Calu3 (cell line): ENCODE data around the gene ETHE1. TPM values are rescaled to one million over a fixed set of nuclear protein-coding genes. Genes with fewer than 3 reads are reported as not detected.

Source experiments
- BruUV-seq: library from RNA; stranded (reverse); fragments of 400-500 nt; replicated peaks from 2 replicates; lab custom pipeline; 2021; lab: Mats Ljungman, UMichigan
- CTCF ChIA-PET: fragments of 300-600 bp; sonication (Branson Sonifier 250); formaldehyde crosslinking; loops from one replicate; lab custom pipeline; 2022; ENCODE audit warnings: antibody characterized with exemption; lab: Charles Lee
- DNase-seq: peaks from one replicate; pipeline ENCODE4 v3.0.0; 2022
- H3K27ac Mint-ChIP-seq: one replicate; pipeline ENCODE4 v1.8.0; 2022; ENCODE audit warnings: mixed read lengths; ENCODE audit not compliant: unreplicated experiment
- H3K27me3 Mint-ChIP-seq: one replicate; pipeline ENCODE4 v1.8.0; 2022; ENCODE audit warnings: mixed read lengths; ENCODE audit not compliant: unreplicated experiment
- H3K36me3 Mint-ChIP-seq: one replicate; pipeline ENCODE4 v1.8.0; 2022; ENCODE audit warnings: mild to moderate bottlenecking, moderate library complexity, mixed read lengths; ENCODE audit not compliant: insufficient read depth, unreplicated experiment
- H3K4me1 Mint-ChIP-seq: one replicate; pipeline ENCODE4 v1.8.0; 2022; ENCODE audit warnings: mild to moderate bottlenecking, low read depth, mixed read lengths; ENCODE audit not compliant: unreplicated experiment
- H3K4me3 Mint-ChIP-seq: one replicate; pipeline ENCODE4 v1.8.0; 2022; ENCODE audit warnings: mild to moderate bottlenecking, low read depth, moderate library complexity, mixed read lengths; ENCODE audit not compliant: unreplicated experiment
- H3K9me3 Mint-ChIP-seq: one replicate; pipeline ENCODE4 v1.8.0; 2022; ENCODE audit warnings: low read depth, mixed read lengths; ENCODE audit not compliant: unreplicated experiment
- intact Hi-C: fragments of 100-400 bp; cut with micrococcal nuclease; formaldehyde crosslinking; loops from one replicate; pipeline ENCODE4 v1.10.0; 2022; ENCODE audit not compliant: unreplicated experiment
- total RNA-seq: library from RNA; stranded (reverse); gene quantifications from 2 replicates; pipeline ENCODE4 v1.2.3, GENCODE V29; 2022
- TF ChIP-seq, protein P1 (sequence below): fragments of 200-600 bp; IDR thresholded peaks from one replicate; pipeline ENCODE4 v1.8.0; 2022; ENCODE audit warnings: antibody characterized with exemption; ENCODE audit not compliant: unreplicated experiment

Gene ETHE1
- total RNA-seq, 1 experiment from 2014 or later, result 44.8 TPM

DNA sequence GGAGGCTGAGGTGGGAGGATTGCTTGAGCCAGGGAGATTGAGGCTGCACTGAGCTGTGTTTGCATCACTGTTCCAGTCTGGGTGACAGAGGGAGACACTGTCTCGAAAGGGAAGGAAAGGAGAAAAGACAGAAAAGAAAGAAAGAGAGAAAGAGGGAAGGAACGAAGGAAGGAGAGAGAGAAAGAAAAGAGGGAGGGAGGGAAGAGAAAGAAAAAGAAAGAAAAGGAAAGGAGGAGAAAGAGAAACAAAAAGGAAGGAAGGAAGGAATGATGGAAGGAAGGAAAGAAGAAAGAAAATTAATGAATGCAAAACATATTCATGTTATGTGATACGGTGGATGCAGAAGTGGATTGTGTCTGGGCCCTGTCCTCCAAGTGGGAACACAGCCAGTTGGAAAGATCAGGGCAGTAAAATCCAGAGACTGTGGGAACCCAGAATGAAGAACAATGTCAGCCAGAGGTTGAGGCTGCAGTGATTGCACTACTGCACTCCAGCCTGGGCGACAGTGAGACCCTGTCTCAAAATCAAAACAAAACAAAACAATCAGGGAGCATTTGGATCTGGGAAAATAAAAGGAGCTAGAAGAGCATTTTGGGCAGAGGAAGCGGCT, 28.7 kb downstream of the ETHE1 start:
- BruUV-seq, result no TSS peak
- no peak for DNase-seq
- Mint-ChIP-seq H3K9me3 (no peaks in the 10 kb centered on the region), H3K27me3 (no peaks in the 10 kb centered on the region), H3K36me3 (peaks cover 6% of the 10 kb centered on the region), H3K4me3 (no peak overlapping the region), H3K27ac (peak overlapping the region; percentile 6), H3K4me1 (peaks cover 18% of the 10 kb centered on the region)
- CTCF ChIA-PET, result interaction anchor here (0.9 kb wide), 1 partner anchor 12 kb away, joined by 5 read pairs; no protein-coding TSS in a partner anchor
- intact Hi-C loops, result no loop called here
- TF ChIP-seq, protein P1, sequence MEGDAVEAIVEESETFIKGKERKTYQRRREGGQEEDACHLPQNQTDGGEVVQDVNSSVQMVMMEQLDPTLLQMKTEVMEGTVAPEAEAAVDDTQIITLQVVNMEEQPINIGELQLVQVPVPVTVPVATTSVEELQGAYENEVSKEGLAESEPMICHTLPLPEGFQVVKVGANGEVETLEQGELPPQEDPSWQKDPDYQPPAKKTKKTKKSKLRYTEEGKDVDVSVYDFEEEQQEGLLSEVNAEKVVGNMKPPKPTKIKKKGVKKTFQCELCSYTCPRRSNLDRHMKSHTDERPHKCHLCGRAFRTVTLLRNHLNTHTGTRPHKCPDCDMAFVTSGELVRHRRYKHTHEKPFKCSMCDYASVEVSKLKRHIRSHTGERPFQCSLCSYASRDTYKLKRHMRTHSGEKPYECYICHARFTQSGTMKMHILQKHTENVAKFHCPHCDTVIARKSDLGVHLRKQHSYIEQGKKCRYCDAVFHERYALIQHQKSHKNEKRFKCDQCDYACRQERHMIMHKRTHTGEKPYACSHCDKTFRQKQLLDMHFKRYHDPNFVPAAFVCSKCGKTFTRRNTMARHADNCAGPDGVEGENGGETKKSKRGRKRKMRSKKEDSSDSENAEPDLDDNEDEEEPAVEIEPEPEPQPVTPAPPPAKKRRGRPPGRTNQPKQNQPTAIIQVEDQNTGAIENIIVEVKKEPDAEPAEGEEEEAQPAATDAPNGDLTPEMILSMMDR, result no peak

DNA sequence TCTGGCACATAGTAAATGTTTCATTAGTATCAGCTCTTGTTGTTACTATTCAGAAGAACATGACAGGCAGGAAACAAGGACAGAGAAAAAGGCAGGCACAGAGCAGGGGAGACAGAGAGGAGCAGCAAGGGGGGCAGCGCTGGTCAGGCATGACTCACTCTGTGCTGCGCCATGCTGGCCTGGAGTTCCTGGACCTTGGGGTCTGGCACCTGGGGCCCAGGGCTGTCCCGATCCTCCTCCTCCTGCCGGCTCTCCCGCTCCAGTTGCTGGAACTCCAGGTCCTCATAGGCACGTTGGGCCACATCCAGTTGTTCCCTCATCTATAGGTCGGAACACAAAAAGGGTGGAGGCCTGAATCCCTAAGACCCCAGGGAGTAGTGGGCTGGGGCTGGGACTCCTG, 30.0 kb downstream of the ETHE1 start:
- H3K27ac Mint-ChIP-seq, result no peak overlapping the region
- intact Hi-C loops, result no loop called here
- H3K27me3 Mint-ChIP-seq, result no peaks in the 10 kb centered on the region
- H3K4me3 Mint-ChIP-seq, result no peak overlapping the region
- H3K36me3 Mint-ChIP-seq, result no peaks in the 10 kb centered on the region
- no peaks in the 10 kb centered on the region for H3K9me3 Mint-ChIP-seq
- CTCF ChIA-PET, result no interaction called here
- no peak for DNase-seq
- TF ChIP-seq, protein P1, result no peak
- no TSS peak for BruUV-seq
- H3K4me1 Mint-ChIP-seq, result peaks cover 9% of the 10 kb centered on the region

GRCh38 chr19:43495082-43495481, 31.9 kb downstream of the ETHE1 start:
- CTCF ChIA-PET, result interaction anchor here (1.6 kb wide), 1 partner anchor 9 kb away, joined by 6 read pairs; no protein-coding TSS in a partner anchor
- no peaks in the 10 kb centered on the region for H3K36me3 Mint-ChIP-seq

GRCh38 chr19:43490759-43491158, 36.2 kb downstream of the ETHE1 start:
- intact Hi-C loops, result no loop called here
- H3K27ac Mint-ChIP-seq, result no peak overlapping the region
- no peaks in the 10 kb centered on the region for H3K27me3 Mint-ChIP-seq
- no peak for DNase-seq
- no peak overlapping the region for H3K4me3 Mint-ChIP-seq
- CTCF ChIA-PET, result no interaction called here
- H3K9me3 Mint-ChIP-seq, result no peaks in the 10 kb centered on the region
- BruUV-seq, result no TSS peak
- H3K4me1 Mint-ChIP-seq, result no peaks in the 10 kb centered on the region
- peaks cover 9% of the 10 kb centered on the region for H3K36me3 Mint-ChIP-seq
- TF ChIP-seq, protein P1, result no peak

More at GRCh38 chr19:43495082-43495481, 31.9 kb downstream of the ETHE1 start:
- BruUV-seq, result no TSS peak
- Mint-ChIP-seq H3K4me3 (no peak overlapping the region), H3K4me1 (peaks cover 9% of the 10 kb centered on the region), H3K9me3 (no peaks in the 10 kb centered on the region), H3K27ac (no peak overlapping the region), H3K27me3 (no peaks in the 10 kb centered on the region)
- TF ChIP-seq, protein P1, result no peak
- no peak for DNase-seq
- intact Hi-C loops, result no loop called here
